ENCODE measurements around the gene DCST2. TPM values are rescaled to one million over a fixed set of nuclear protein-coding genes. Genes with fewer than 3 reads are reported as not detected.

DCST2 gene
- 1 to 10 TPM in 2 of 4 donors, under 1 TPM in 1, not detected in 1; 0.34 to 3.7 (median 2.6) TPM for total RNA-seq

DNA sequence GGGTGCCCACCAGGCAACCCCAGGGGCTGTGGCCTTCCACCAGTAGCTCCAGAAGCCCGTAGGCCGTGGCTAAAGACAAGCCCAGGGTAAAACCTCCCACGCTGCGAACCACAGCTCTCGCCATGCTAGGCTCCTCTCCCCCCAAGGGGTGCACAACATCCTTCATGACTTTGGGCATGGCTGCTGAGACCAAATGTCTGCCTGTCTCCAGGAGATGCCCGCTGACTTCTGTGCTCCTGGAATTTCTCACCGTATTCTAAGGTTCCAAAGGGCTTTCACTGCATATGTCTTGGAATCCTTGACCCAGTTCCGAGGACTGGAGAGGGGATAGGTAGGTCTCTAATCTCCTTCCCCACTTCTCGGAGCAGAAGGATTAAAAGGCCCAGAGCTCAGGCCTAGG, at the start of gene DCST2, which contains the start of gene DCST1:
DCST2 (minus strand) TSS at position 258 of the 400 bp plus-strand sequence; CDS start at position 178, 80 bp downstream.
DCST1 (plus strand) TSS at position 301 of the 400 bp plus-strand sequence. CDS start 213 bp downstream, outside the sequence.
- TF ChIP-seq, protein P1, sequence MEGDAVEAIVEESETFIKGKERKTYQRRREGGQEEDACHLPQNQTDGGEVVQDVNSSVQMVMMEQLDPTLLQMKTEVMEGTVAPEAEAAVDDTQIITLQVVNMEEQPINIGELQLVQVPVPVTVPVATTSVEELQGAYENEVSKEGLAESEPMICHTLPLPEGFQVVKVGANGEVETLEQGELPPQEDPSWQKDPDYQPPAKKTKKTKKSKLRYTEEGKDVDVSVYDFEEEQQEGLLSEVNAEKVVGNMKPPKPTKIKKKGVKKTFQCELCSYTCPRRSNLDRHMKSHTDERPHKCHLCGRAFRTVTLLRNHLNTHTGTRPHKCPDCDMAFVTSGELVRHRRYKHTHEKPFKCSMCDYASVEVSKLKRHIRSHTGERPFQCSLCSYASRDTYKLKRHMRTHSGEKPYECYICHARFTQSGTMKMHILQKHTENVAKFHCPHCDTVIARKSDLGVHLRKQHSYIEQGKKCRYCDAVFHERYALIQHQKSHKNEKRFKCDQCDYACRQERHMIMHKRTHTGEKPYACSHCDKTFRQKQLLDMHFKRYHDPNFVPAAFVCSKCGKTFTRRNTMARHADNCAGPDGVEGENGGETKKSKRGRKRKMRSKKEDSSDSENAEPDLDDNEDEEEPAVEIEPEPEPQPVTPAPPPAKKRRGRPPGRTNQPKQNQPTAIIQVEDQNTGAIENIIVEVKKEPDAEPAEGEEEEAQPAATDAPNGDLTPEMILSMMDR (IDR thresholded peaks at IDR 0.05; ENCODE audit: low read depth): no peak

DNA sequence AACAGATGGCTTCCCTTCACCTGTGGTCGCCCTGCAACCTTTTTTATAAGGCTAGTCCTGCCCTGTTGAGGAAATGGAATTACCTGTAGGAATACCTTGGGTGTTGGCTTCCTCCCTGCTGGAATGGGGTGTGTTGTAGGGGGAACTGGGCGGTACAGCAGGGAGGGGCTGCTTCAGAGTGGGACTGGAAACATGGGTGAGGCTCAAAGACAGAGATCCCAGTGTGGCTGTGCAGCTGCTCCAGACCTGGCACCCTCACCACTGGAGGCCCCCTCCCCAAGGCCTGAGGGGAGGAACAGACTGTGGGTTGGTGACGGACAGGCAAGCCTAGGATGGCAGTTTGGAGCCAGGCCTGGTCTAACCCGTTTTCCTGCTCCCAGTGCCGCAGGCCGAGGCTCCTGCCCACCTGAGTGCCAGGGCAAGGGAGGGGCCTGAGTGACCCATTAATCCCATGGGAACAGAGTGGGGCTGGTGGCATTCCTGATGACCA, 49.5 kb upstream of the DCST2 start:
- TF ChIP-seq, protein P1 (IDR thresholded peaks at IDR 0.05; ENCODE audit: low read depth): no peak

GRCh38 chr1:155082301-155083051, 48.9 kb upstream of the DCST2 start:
- TF ChIP-seq, protein P1 (IDR thresholded peaks at IDR 0.05; ENCODE audit: low read depth): no peak

DNA sequence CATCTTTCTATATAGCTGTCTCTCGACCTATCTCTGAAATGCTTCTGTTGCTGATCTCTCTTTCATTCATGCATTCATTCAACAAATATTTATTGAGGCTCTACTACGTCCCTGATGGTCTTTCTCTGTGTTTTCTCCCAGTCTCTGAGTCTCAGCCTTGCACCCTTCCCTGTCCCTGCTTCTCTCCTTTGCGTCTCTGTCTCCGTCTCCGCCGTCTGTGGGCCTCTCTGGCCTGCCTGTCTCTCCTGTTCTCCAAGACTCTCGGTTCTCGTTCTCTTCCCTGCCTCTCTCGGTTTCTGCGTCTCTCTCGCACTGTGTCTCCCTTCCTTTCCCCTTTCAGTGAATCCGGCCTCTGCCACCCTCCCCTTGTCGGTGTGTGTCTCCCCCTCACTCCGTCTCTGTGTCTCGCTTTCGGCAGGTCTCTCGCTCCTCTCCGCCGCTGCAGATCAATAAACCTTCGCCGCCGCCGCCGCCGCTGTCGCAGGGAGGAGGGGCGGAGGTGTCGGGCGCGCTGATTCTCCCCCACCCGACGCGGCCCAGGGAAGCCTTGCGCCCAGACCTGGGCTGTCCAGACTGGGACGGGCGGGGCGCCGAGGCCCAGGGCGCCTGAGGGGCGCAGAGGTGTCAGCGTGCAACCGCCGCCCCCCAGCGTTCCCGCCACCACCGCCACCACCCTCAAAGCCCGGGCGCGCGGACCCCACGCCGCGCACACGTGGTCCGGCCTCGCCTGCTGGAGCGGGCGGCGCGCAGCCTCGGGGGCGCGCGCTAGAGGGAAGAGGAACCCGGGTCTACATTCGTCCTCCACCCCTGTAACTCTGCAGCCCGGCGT, 48.1 kb upstream of the DCST2 start:
- TF ChIP-seq, protein P1 (IDR thresholded peaks at IDR 0.05; ENCODE audit: low read depth): no peak

GRCh38 chr1:155080312-155081228, 47.0 kb upstream of the DCST2 start:
- TF ChIP-seq, protein P1 (IDR thresholded peaks at IDR 0.05; ENCODE audit: low read depth): no peak

DNA sequence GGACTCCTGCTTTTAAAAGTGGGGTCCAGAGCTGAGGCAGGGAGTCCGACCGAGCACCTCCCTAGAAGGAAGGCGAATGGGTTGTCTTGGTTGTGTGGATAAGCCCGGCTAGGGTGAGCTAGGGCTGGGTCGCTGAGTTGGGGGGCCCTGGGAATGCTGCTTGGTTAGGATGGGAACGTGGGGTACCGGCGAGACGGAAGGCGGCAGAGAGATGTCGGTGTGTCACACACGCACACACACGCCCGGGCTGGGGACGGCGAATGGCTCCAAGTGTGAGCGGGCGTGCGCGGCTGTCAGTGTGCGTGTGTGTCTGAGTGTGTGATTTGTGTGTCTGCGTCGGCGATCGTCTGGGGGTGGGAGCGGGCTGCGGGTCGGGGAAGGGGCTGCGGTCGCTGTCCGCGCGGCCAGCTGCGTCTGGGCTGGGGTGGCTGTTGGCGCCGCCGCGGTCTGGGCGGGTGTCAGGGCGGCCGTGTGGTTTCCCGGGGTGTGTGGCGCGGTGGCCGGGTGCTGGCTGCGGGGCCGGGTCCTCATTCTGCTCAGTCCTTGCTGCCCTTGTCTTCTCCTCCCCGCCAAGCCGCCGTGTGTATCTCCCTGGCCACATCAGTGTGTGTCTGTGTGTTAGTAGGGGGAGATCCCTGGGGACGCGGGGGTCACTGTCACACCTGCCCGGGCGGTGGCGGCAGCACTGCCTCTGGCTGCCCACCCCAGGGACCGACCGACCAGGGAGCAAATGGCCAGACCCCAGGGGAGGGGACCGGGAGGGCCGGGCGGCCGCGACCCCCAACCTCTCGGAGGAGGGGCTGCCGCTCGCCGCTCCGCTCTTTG, 46.1 kb upstream of the DCST2 start:
- TF ChIP-seq, protein P1 (IDR thresholded peaks at IDR 0.05; ENCODE audit: low read depth): no peak

Measured in subcutaneous adipose tissue (tissue), 4 donors.